SIG-M5 treated with dmso at 0.1 percent for 504 hours (cell line): Measurements from ENCODE around the gene LAPTM5.

Experiments used
- DNase-seq: peaks from one replicate; lab custom pipeline; 2025; ENCODE audit not compliant: unreplicated experiment; lab: John Stamatoyannopoulos, UW

Gene LAPTM5

DNA sequence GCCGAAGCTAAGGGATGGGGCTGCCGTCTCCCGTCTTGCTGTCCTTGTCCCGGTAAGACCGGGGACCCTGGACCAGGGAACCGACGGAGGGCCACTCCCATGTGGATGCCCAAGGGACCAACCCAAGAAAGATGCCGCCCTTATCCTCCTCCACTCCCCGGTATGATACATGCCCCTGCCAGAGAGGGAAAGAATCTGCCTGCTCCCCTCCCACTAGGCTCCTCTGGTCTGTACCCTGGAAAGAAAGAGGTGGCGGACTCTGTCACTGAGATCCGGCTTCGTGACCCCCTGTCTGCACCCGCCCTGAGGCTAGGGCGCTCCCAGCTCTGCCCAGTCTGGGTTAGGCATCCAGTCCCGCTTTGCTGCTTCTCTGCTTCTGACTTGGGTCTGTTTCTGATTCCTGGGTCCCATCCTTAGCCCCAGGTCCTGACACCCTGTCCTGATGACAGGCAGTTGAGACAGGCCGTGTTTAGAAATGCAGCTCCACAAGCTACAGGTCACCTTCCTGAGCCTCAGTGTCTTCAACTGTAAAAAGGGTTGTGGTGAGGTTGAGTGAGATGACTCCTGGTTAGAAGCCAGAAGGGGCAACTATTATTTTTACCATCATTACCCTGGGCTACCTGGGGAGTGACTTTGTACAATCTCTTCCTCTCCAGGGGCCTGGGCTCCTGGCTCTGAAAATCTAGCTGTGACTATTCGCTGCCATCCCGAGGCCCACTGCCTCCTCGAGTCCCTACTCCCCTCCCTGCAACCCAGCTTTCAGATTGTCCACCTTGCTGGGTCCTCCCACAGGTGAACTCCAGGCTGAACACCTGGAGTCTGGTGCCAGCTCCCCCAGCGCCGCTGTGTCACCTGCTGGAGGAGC lies 37.9 kb downstream of the LAPTM5 start:
- DNase-seq = no peak

DNA sequence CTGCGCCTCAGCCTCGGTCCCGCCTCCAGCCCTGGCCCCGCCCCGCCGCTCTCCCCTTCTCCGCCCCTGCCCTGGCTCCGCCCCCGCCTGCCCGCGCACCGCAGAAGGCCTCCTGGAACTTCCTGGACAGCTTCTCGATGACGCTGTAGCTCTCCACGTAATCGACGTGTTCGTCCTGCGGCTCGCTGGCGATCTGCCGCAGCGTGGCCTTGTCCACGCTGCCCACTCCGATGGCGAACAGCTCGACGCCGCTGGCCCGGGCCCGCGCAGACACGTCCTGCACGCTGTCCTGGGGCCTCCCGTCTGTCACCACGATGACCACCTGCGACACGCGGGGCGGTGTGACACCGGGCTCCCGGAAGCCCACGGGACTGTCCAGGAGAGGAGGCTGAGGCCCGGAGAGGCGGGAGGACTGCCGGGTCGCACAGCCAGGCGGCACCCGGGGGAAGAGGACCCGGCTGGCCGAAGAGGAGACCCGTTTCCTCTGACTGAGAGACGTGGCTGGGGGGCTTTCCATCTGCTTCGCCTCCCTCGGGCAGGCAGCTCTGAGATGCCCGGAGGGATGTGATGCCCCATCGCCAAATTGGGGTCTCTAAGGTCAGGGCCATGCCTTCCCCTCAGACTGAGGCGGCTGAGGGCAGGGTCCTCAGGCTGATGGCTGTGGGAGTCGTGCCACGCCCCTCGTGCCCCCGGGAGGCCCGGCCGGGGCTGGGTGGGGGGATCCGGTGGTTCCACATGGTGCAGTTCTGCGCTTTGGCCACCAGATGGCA lies 38.8 kb downstream of the LAPTM5 start:
- DNase-seq = peak; percentile 96

DNA sequence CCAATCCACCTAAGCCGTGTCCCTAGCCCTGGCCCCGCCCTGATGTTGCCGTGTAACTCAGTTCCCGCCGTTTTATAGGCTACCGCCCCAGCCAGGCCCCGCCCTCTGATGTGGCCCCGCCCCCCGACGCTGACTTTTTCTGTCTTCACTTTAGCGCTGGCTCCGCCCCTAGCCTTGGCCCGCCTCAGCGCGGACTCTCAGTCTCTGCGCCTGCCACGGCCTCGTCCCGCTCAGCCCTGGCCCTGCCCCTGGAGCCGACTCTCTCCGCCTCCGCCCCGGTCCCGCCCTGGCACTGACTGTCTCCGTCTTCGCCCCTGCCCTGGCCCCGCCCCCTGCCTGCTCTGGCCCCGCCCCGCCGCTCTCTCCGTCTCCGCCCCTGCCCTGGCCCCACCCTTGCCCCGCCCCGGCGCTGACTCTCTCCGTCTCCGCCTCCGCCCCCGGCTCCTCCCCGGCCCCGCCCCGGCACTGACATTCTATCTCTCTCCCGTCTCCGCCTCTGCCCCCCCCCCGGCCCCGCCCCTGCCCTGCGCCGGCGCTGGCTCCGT lies 39.4 kb downstream of the LAPTM5 start:
- DNase-seq = peak; percentile 96

DNA sequence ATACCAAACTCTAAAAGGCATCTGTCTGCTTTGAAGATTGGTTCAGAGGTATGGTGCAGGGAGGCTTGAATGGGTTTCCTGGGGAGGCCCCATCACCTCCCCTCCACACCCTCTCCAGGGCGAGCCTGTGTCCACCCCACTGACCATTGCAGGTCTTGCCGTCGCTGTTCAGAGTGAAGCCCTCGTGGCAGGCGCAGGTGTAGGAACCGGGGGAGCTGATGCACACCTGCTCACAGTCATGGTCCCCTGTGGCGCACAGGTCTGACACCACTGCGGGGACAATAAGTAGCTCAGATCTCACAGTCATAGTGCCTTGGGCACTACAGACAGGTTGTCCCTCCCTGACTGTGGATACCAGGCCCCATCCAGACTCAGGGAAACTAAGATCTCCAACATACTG lies 40.9 kb downstream of the LAPTM5 start:
- no peak for DNase-seq

DNA sequence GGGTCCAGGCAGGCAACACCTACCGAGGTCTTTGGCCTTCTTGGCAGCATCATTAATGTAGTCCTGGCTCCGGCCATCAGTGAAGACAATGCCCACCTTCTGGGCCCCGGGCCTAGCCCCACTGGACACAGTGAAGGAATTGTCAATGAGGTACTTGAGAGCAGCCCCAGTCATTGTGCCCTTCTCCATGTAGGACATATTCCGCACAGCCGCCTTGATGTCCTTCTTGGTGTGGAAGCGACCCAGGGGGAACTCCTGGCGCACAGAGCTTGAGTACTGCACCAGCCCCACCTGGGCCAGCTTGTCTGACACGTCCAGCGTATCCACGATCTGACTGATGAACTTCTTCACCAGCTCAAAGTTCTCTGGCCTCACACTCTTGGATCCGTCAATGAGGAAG lies 41.7 kb downstream of the LAPTM5 start:
- DNase-seq = no peak

DNA sequence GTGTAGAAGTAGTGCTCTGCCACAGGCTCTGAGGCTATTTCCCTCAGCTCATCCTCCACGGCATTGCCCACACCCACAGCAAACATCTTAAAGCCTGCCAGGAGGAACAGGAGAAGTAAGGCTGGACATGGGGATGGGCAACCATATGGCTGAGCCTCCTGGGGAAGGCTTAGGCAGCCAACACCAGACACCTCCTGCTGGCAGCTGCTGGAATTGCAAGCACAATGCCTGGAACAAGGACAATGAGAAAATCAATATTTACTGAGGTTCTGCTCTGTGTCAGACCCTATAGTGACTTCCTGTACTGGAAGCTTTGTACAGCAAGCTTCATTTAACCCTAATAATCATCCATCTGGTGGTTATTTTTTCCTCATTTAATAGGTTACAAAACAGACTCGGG lies 42.4 kb downstream of the LAPTM5 start:
- no peak for DNase-seq

DNA sequence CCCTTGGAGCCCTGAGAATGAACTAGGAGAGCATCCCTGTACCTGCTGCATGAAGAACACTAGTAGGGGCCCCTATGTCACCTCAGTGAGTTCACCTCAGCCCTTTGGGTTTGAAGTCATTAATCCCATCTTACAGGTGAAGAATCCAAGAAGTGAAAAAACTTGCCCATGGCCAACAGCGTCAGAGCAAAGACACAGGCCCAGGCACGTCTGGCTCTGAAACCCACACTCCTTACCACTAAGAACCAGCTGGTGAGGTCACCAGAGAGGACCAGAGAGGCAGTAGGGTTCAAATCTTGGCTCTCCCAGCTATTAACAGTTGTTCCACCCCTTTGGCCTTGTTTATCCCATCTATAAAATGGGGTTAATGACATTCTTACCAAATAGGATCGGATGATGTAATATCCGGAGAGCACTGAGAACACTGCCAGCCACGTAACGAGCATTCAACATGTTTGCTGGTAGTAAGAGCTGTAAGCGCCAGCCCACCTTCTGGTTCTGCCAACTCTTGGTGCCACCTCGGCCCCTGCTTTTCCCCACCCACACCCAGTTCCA lies 43.0 kb downstream of the LAPTM5 start:
- DNase-seq = no peak

DNA sequence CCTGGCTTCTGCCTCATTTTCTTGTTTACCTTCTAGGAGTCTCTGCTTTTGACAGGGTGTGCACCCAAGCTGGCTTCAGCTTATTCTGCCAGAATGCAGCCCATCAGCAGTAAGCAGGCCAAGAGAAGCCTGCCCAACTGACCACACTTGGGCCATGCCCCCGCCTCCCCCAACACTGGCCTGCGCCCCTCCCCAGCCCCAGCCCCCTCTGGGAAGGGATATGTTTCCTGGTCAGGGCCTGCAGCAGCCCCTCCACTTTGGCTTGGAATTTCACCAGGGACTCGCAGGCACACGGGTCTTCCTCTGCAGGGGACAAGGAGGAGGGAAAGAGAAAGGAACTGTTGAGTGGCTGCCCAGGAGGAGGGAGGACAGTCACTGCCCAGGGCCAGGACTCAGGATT lies 43.5 kb downstream of the LAPTM5 start:
- no peak for DNase-seq

DNA sequence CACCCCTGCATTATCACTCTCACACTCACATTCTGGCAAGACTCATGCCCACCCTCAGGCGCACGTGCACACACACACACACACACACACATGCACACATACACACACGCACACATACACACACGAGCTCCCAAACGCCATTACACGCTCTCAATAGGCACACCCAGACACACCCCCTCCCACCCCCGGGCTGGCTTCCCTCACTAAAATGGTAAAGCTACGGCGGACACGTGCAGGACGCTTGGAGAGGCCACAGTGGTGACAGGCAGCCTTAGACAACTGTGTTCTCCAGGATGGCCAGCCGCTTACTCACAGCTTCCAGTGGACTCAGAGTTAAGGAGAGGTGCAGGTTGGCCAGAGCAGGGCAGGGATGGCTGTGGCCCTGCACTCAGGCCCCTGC lies 44.3 kb downstream of the LAPTM5 start:
- no peak for DNase-seq

DNA sequence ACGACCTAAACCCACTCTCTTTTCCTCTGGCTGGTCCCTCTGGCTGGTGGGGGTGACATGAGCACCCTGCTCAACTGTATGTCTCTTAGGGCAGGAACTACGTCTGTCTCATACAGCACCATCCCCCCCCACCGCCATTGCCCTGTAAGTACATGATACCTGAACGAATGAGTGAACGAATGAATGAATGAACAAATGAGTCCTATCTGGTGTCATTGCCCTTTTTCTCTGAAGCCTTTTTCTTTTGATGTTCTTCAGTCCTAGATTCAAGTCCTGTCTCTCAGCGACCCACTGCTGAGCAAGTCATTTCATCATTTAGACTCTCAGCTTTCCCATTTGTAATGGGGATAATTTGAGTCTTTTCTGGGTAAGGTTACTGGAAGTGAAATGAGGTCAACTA lies 45.0 kb downstream of the LAPTM5 start:
- DNase-seq = no peak

DNA sequence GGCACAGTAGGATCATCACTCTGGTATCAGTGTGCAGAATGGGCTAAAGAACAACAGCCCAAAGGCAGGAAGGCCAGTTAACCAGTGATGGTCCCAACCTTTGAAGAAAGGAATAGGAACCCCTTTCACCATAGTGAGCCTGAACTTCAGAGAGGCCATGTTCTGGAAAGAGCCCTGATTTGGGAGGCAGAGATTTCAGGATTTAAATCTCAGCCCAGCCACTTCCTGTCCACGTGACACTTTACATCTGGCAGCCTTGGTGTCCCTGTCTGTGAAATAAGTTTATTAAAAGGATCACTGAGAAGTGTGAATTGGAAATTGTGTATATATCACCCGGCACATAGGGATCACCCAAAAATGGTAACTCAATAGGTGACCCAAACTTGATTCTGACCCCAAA lies 47.2 kb downstream of the LAPTM5 start:
- no peak for DNase-seq

DNA sequence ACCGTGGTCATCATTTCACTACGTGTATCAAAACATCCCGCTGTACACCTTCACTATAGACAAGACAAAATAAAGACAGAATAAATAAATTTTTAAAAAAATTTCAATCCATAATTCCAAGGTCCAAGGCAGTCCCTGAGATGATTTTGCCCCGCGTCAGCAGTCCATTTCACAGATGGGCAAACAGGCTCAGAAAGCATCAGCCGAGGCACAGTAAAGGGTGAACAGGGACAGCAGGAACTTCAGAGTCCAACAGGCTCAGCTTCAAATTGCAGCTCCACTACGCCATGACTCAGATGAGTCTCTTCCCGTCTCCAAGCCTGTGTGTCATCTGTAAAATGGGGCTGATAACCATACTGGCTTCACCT lies 49.2 kb downstream of the LAPTM5 start:
- DNase-seq = no peak

DNA sequence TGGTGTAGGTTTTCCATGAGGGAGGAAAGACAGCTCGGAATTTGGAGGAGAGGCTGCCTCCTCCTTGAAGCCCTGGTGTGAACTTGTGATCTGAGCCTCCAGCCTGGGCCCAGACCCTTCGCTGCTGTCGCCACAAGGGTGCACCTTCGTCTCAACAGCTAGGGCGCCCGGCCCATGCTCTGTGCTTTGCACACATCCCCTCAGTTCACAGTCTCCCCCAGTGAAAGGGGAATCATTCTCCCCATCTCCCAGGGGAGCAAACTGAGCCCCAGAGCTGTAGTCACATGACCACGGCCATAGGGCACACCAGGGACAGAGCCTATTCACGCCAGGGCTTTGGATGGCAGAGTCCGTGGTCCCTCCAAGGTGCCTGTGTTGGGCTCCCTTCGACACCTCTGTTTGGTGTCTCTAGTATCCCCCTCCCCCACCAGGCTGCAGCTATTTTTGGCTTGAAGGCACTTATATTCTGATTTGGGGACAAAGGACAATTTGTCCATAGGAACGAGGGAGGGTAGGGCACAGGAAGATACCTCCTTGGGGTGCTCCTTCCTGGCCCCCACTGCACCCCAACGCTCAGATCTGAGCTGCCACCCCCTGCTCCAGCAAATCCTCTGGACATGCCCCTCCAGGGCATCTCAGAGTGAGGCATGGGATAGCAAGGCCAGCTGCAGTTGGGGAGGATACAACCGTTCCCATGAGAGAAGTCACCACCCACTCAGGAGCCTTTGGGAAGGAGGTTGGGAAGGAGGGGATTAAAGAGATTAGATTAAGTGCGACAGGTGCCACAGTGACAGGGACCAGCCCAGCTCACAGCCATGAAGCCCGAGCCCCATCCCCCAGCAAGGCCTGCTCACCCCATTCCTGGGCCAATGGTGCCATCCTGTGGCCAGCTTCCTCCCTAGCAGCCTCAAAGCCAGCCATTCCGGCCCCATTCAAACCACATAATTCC lies 49.9 kb downstream of the LAPTM5 start:
- peak; percentile 12 for DNase-seq

DNA sequence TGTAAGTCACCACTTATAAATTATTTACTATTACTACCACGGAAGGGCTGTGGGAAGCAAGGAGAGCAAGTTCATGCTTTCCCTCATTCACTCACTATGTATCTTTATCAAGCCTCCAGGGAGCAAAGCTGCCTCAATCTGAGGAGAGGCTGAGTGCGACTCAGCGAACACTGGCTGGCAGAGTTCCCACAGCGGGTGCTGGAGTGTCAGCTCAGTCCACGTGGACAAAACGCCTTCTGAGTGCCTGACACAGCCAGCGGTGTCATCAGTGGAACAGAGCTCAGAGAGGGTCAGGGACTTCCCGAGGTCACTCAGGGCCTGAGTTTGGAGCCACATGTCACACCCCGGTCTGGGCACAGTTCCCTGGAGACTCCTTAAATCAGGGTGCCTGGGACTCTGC lies 51.0 kb downstream of the LAPTM5 start:
- DNase-seq = no peak

DNA sequence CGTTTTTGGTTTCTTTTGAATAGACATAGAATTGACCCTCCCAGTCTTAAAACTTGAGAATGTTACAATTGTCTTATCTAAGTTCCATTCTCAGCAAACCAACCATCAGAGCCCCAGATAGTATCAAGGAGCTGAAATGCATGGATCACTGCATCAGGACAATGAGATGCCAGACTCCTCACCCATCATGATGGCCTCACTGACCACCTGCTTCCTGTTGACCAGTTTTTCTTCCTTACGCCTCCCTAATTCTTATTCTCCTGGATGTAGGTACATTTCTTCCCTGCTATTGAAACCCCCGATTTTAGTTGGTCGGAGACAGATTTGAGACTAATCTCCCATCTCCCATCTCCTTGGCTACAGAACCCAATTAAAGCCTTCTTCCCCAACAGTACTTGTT lies 51.9 kb downstream of the LAPTM5 start:
- no peak for DNase-seq

DNA sequence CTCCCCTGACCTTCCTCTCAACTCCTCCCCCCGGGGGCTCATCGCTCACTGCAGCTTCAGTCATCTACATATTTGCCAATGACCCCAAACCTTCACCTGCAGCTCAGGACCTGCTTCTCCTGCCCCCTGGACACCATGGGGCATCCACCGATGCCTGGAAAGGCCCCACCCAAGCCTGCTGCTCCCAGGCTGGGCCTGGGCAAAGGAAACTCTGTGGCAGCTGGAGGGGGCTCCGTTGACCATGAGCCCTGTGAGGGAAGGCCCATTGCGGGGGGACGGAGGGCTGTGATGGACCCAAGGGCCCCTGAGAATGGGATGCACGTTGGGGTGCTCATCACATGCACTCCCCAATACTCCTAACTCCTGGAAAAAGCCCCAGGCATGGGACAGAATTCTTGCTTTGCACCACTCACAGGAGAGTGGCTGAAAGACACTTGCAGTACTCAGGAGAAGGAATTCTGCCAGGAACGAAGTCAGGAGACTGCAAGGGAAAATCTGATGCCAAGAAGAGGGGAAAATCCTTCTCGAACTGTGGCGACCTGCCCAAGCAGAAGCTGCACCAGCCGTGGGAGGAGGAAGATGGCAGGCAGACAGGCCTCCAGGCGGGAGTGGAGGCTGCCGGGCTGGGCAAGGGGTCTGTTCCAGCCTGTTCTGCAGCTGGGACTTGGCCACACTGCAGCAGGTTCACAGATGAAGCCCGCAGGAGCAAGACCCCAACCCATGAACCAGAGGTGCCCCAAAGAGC lies 52.6 kb downstream of the LAPTM5 start:
- DNase-seq = no peak

DNA sequence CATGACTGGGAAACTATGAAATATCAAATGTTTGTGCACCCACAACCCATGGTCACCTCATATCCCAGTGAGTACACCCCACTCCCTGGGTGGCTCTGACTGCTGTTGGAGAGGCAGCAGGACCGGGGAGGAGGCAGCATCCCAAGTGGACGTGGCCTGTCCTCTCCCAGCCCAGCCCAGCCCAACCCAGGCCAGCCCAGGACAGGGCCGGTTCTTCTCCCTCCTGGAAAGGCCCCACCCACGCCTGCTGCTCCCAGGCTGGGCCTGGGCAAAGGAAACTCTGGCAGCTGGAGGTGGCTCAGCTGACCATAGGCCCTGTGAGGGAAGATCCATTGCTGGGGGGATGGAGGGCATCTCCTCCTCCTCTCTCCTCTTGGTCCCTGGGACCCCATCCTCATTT lies 53.3 kb downstream of the LAPTM5 start:
- DNase-seq = no peak

DNA sequence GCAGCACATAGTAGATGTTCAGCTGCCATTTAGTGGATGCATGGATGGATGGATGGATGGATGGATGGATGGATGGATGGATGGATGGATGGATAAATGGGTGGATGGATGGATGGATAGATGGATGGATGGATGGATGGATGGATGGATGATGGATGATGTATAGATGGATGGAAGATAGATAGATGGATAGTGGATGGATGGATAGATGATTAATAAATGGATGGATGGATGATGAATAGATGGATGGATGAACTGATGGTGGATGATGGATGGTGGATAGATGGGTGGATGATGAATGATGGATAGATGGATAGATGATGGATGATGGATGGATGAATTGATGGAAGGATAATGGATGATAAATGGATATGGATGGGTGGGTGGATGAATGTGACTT lies 54.8 kb downstream of the LAPTM5 start:
- DNase-seq = no peak

DNA sequence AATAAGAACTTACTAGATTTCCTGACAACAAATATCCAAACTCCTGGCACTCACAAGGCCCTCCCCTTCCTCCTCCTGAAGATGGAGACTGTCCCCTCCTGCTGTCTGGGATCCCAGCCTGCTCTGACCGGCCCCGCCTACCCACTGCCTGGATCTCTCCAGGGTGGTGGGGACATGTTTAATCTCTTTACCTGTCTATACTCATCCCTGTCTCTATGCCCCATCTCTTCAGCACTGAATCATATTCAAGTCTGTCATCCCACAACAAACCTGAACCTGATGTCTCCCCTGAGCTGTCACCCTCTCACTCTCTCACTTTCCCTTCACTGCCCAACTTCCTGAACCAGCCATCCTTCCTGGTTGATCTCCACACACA lies 56.3 kb downstream of the LAPTM5 start:
- DNase-seq = no peak
